Tibial artery (tissue), 4 donors: ENCODE results near the gene PCDHA8.

Experiments used
- DNase-seq, 2 donors: peaks; one replicate each; pipeline ENCODE4 v3.0.0-alpha.2; 2019
- H3K27ac ChIP-seq, 2 donors: fragments of 200-600 bp; sonication (generic) in 1 of 2; 1 replicate in 1 of 2; 2 replicates in 1 of 2; pipeline ENCODE4 v1.5.1; 2018 to 2019; ENCODE audit warnings: mild to moderate bottlenecking in 1 of 2
- H3K27me3 ChIP-seq, 2 donors: fragments of 200-600 bp; sonication (generic) in 1 of 2; one replicate each; pipeline versions ENCODE4 v1.5.1 to v1.6.0; 2016 to 2019
- H3K36me3 ChIP-seq, 3 donors: fragments of 200-600 bp; sonication (generic) in 2 of 3; one replicate each; pipeline ENCODE4 v1.5.1; 2016 to 2019; ENCODE audit warnings: mild to moderate bottlenecking in 2 of 3
- H3K4me1 ChIP-seq, 4 donors: fragments of 200-600 bp; sonication (generic) in 2 of 4; 1 replicate in 3 of 4; 2 replicates in 1 of 4; pipeline ENCODE4 v1.5.1; 2016 to 2019
- H3K4me3 ChIP-seq, 2 donors: fragments of 200-600 bp; sonication (generic) in 1 of 2; 1 replicate in 1 of 2; 2 replicates in 1 of 2; pipeline ENCODE4 v1.5.1; 2018 to 2019; ENCODE audit warnings: mild to moderate bottlenecking in 2 of 2
- H3K9me3 ChIP-seq, 3 donors: fragments of 200-600 bp; sonication (generic) in 1 of 3; one replicate each; pipeline ENCODE4 v1.5.1; 2016 to 2019
- intact Hi-C: fragments of 100-400 bp; cut with DNase I; formaldehyde crosslinking; loops from one replicate; pipeline ENCODE4 v1.15.0; 2023; ENCODE audit warnings: low total_unique reads
- TF ChIP-seq, protein P1 (sequence below), 2 experiments: fragments of 200-600 bp in 1 of 2; fragments of 450-650 bp in 1 of 2; IDR thresholded peaks; one replicate each; pipeline ENCODE4 v1.5.1; 2017 to 2019; ENCODE audit warnings: antibody characterized with exemption in 2 of 2, mild to moderate bottlenecking in 1 of 2, moderate library complexity in 1 of 2

The PCDHA8 gene

GRCh38 chr5:140883373-140883772 lies 42.4 kb downstream of the PCDHA8 start:
- H3K4me3 ChIP-seq = no peak overlapping the region
- peaks cover 0 to 54% (median 43%) of the 10 kb centered on the region in 3 donors for H3K9me3 ChIP-seq
- no peaks in the 10 kb centered on the region for H3K36me3 ChIP-seq
- intact Hi-C loops = no loop called here
- DNase-seq = no peak
- TF ChIP-seq, protein P1, sequence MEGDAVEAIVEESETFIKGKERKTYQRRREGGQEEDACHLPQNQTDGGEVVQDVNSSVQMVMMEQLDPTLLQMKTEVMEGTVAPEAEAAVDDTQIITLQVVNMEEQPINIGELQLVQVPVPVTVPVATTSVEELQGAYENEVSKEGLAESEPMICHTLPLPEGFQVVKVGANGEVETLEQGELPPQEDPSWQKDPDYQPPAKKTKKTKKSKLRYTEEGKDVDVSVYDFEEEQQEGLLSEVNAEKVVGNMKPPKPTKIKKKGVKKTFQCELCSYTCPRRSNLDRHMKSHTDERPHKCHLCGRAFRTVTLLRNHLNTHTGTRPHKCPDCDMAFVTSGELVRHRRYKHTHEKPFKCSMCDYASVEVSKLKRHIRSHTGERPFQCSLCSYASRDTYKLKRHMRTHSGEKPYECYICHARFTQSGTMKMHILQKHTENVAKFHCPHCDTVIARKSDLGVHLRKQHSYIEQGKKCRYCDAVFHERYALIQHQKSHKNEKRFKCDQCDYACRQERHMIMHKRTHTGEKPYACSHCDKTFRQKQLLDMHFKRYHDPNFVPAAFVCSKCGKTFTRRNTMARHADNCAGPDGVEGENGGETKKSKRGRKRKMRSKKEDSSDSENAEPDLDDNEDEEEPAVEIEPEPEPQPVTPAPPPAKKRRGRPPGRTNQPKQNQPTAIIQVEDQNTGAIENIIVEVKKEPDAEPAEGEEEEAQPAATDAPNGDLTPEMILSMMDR (IDR thresholded peaks at IDR 0.05) = no peak
- H3K27me3 ChIP-seq = peaks cover 0 to 6% of the 10 kb centered on the region in 2 donors
- no peak overlapping the region for H3K27ac ChIP-seq
- H3K4me1 ChIP-seq = no peaks in the 10 kb centered on the region

DNA sequence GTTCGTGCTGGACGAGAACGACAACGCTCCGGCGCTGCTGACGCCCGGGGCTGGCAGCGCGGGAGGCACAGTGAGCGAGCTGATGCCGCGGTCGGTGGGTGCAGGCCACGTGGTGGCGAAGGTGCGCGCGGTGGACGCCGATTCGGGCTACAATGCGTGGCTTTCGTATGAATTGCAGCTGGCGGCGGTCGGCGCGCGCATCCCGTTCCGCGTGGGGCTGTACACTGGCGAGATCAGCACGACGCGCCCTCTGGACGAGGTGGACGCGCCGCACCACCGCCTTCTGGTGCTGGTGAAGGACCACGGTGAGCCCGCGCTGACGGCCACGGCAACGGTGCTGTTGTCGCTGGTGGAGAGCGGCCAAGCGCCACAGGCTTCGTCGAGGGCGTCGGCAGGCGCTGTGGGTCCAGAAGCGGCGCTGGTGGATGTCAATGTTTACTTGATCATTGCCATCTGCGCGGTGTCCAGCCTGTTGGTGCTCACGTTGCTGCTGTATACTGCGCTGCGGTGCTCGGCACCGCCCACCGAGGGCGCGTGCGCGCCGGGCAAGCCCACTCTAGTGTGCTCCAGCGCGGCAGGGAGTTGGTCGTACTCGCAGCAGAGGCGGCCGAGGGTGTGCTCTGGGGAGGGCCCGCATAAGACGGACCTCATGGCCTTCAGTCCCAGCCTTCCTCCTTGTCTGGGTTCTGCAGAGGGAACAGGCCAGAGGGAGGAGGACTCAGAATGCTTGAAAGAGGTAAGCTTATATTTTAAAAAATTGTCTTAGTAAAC lies 43.1 kb downstream of the PCDHA8 start:
- peaks cover 0 to 57% (median 38%) of the 10 kb centered on the region in 3 donors for H3K9me3 ChIP-seq
- intact Hi-C loops = no loop called here
- no peak overlapping the region for H3K27ac ChIP-seq
- TF ChIP-seq, protein P1 (IDR thresholded peaks at IDR 0.05) = no peak
- DNase-seq = no peak
- no peaks in the 10 kb centered on the region for H3K36me3 ChIP-seq
- H3K27me3 ChIP-seq = peaks cover 0 to 6% of the 10 kb centered on the region in 2 donors
- H3K4me1 ChIP-seq = no peaks in the 10 kb centered on the region
- no peak overlapping the region for H3K4me3 ChIP-seq
